Measurements from ENCODE around the gene RNF41. TPM values are rescaled to one million over a fixed set of nuclear protein-coding genes. Genes with fewer than 3 reads are reported as not detected.

The RNF41 gene
- total and polyA plus RNA-seq, 2 donors (not counting 3 experiments of a cell fraction or from before 2014, with no cell fraction given) = 88.3 to 203 TPM

DNA sequence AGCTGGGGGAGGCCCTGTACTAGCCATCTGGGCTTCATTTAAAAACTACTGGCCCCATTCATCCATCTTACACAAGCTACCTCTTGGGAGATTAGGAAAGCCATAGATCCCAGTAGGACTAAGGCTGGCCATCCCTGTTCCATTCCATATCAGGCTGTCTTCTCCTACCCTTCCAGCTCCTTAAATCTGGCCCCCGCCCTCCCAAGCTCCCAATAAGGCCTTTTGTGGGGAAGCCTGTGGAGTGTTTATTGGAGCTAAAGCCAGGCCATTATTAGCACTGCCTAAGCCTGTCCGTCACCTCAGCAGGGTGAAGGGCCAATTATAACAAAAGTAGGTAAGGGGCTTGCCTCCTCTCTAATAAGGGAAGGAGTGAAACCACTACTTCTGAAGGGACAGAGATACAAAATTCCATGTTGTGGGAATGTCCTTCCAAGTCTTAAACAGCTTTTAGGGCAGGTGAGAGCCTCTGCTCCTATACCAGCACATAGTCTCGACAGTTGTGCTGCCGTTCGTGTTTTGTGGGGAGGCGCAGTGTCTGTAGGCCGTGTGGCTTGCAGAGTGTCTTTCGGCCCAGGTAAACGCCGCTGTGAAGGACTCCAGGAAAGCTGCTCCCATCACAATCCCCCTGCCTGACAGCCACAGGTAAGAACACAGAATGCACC, 59.9 kb downstream of the RNF41 start:
- no peak for FAIRE-seq
- no peaks in the 10 kb centered on the region for H3K9me1 ChIP-seq (replicated peaks; ENCODE audit: control insufficient read depth, extremely low read depth, insufficient read depth, low read length)
- BruUV-seq (replicated peaks) = no TSS peak
- intact Hi-C loops (cut with micrococcal nuclease) (no loop called here), dilution Hi-C loops (cut with MboI; ENCODE audit: extremely low pct_ligation_motif_present, low sequenced_read_pairs) (no loop called here)
- H3K27me3 ChIP-seq (ENCODE audit: control insufficient read depth in 2 of 2, insufficient read depth in 2 of 2, low read length in 2 of 2) = no peaks in the 10 kb centered on the region
- H3K4me2 ChIP-seq (ENCODE audit: insufficient read depth, low read length) = no peak overlapping the region
- TF ChIP-seq EZH2 (IDR thresholded peaks at IDR 0.05; ENCODE audit: borderline replicate concordance, low read depth, low read length, severe bottlenecking) (no peak), FOS (IDR thresholded peaks at IDR 0.05; ENCODE audit: borderline replicate concordance, insufficient read depth, low read length) (no peak), POLR2AphosphoS5 (IDR thresholded peaks at IDR 0.05; ENCODE audit: insufficient read depth, low read depth, low read length) (no peak), POLR2A (IDR thresholded peaks at IDR 0.05; ENCODE audit: low read depth, low read length) (no peak)
- TF ChIP-seq, protein P1, sequence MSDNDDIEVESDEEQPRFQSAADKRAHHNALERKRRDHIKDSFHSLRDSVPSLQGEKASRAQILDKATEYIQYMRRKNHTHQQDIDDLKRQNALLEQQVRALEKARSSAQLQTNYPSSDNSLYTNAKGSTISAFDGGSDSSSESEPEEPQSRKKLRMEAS (IDR thresholded peaks at IDR 0.05; ENCODE audit: insufficient read depth, insufficient read length) = no peak
- H3K27ac ChIP-seq (ENCODE audit: insufficient read depth, low read depth, low read length) = peak overlapping the region; percentile 87
- no peak overlapping the region for H3K9ac ChIP-seq (replicated peaks; ENCODE audit: extremely low read depth, insufficient read depth, low read length)
- ChIA-PET CTCF (interaction anchor here (1.0 to 3.3 kb wide), 7 partner anchors 19 to 43 kb away, joined by 4 to 16 read pairs (median 7); partner anchors contain the start of genes ESYT1, SMARCC2 and ZC3H10), POLR2A (interaction anchor here (0.6 to 3.9 kb wide), 10 partner anchors 10 to 58 kb away, joined by 3 to 23 read pairs (median 4); partner anchors contain the start of genes ESYT1, PA2G4 and SMARCC2)
- H3K4me3 ChIP-seq (replicated peaks in 1 of 3; ENCODE audit: insufficient read depth in 1 of 3, low read depth in 1 of 3, low read length in 3 of 3) = no peak overlapping the region
- no peaks in the 10 kb centered on the region for H4K20me1 ChIP-seq (replicated peaks; ENCODE audit: control insufficient read depth, extremely low read depth, insufficient read depth, low read length)
- H2AFZ ChIP-seq (ENCODE audit: low read depth, low read length) = no peak overlapping the region
- peaks cover 33% of the 10 kb centered on the region for H3K79me2 ChIP-seq (ENCODE audit: control insufficient read depth, insufficient read depth, low read length)
- peaks cover 18 to 38% of the 10 kb centered on the region in 2 experiments for H3K36me3 ChIP-seq (ENCODE audit: control insufficient read depth in 2 of 2, extremely low read depth in 1 of 2, insufficient read depth in 2 of 2, low read length in 2 of 2)
- no peak for DNase-seq (ENCODE audit: low read depth, low spot score)
- no peaks in the 10 kb centered on the region for H3K9me3 ChIP-seq (replicated peaks; ENCODE audit: control insufficient read depth, insufficient read depth, low read length)
- H3K4me1 ChIP-seq (ENCODE audit: control insufficient read depth, extremely low read depth, insufficient read depth, low read length) = peaks cover 22% of the 10 kb centered on the region

Data from endothelial cell of umbilical vein (primary cell).